ENCODE data around the gene MARCHF3. TPM values are rescaled to one million over a fixed set of nuclear protein-coding genes. Genes with fewer than 3 reads are reported as not detected.
"Not testable (repeated sequence)": the region's sequence is repeated elsewhere in the genome, so short reads cannot be mapped to it uniquely, and the experiment has no call there.

MARCHF3 gene
- total RNA-seq, 2 donors from 2014 or later, result 32.5 to 33.7 TPM

GRCh38 chr5:127006744-127007143 is 23.6 kb downstream of the MARCHF3 start:
- H3K27me3 ChIP-seq, result no peaks in the 10 kb centered on the region
- no peak for TF ChIP-seq CTCF (IDR thresholded peaks at IDR 0.05)
- no peak overlapping the region for H3K9ac ChIP-seq (ENCODE audit: low read depth in 2 of 2, low read length in 2 of 2)
- no peaks in the 10 kb centered on the region for H3K9me3 ChIP-seq
- H3K36me3 ChIP-seq, result no peaks in the 10 kb centered on the region
- DNase-seq, result no peak
- intact Hi-C loops (cut with DNase I), result no loop called here
- no peak overlapping the region for H3K4me3 ChIP-seq
- H3K27ac ChIP-seq, result no peak overlapping the region
- H3K4me1 ChIP-seq, result peaks cover 3% of the 10 kb centered on the region

GRCh38 chr5:127005282-127005681 is 25.1 kb downstream of the MARCHF3 start:
- H3K4me3 ChIP-seq; H3K27me3 ChIP-seq; intact Hi-C loops (cut with DNase I); H3K9me3 ChIP-seq; DNase-seq; H3K9ac ChIP-seq (ENCODE audit: low read depth in 2 of 2, low read length in 2 of 2); H3K4me1 ChIP-seq; H3K27ac ChIP-seq; H3K36me3 ChIP-seq: not testable (repeated sequence)

- Histone ChIP-seq H3K9ac (ENCODE audit: low read depth in 2 of 2, low read length in 2 of 2) (no peak overlapping the region), H3K27ac (peak overlapping the region; percentile 40), H3K36me3 (no peaks in the 10 kb centered on the region), H3K27me3 (no peaks in the 10 kb centered on the region), H3K4me1 (peaks cover 3% of the 10 kb centered on the region), H3K9me3 (no peaks in the 10 kb centered on the region), H3K4me3 (no peak overlapping the region)
- intact Hi-C loops (cut with DNase I), result no loop called here
- TF ChIP-seq CTCF (IDR thresholded peaks at IDR 0.05), result no peak
- DNase-seq, result no peak
These were observed 25.6 kb downstream of the MARCHF3 start for GRCh38 chr5:127004721-127005120.

- peak overlapping the region; percentile 40 for H3K27ac ChIP-seq
- no peak overlapping the region for H3K4me3 ChIP-seq
These were observed 26.4 kb downstream of the MARCHF3 start for GRCh38 chr5:127003798-127004495.

GRCh38 chr5:127002390-127002789 is 28.0 kb downstream of the MARCHF3 start:
- TF ChIP-seq CTCF (IDR thresholded peaks at IDR 0.05), result no peak
- DNase-seq, result no peak
- Histone ChIP-seq H3K27me3 (no peaks in the 10 kb centered on the region), H3K9ac (ENCODE audit: low read depth in 2 of 2, low read length in 2 of 2) (no peak overlapping the region), H3K9me3 (no peaks in the 10 kb centered on the region), H3K27ac (no peak overlapping the region), H3K4me1 (peaks cover 3% of the 10 kb centered on the region), H3K4me3 (no peak overlapping the region), H3K36me3 (no peaks in the 10 kb centered on the region)
- intact Hi-C loops (cut with DNase I), result no loop called here

More at GRCh38 chr5:127003798-127004495, 26.4 kb downstream of the MARCHF3 start:
- H3K9me3 ChIP-seq, result no peaks in the 10 kb centered on the region
- peaks cover 3% of the 10 kb centered on the region for H3K4me1 ChIP-seq
- TF ChIP-seq CTCF (IDR thresholded peaks at IDR 0.05), result no peak
- H3K36me3 ChIP-seq, result no peaks in the 10 kb centered on the region
- no peaks in the 10 kb centered on the region for H3K27me3 ChIP-seq
- intact Hi-C loops (cut with DNase I), result no loop called here
- no peak overlapping the region for H3K9ac ChIP-seq (ENCODE audit: low read depth in 2 of 2, low read length in 2 of 2)
- DNase-seq, result peak; percentile 83

GRCh38 chr5:127001621-127002296 is 28.6 kb downstream of the MARCHF3 start:
- DNase-seq, result no peak
- intact Hi-C loops (cut with DNase I), result no loop called here
- Histone ChIP-seq H3K36me3 (no peaks in the 10 kb centered on the region), H3K27ac (no peak overlapping the region), H3K4me1 (peaks cover 3% of the 10 kb centered on the region), H3K9me3 (no peaks in the 10 kb centered on the region), H3K4me3 (no peak overlapping the region), H3K27me3 (no peaks in the 10 kb centered on the region), H3K9ac (ENCODE audit: low read depth in 2 of 2, low read length in 2 of 2) (no peak overlapping the region)
- TF ChIP-seq CTCF (IDR thresholded peaks at IDR 0.05), result no peak
